ENCODE results near the gene YDJC. TPM values are rescaled to one million over a fixed set of nuclear protein-coding genes. Genes with fewer than 3 reads are reported as not detected.
"Not testable (repeated sequence)": the region's sequence is repeated elsewhere in the genome, so short reads cannot be mapped to it uniquely, and the experiment has no call there.

Gene YDJC
- total RNA-seq, 1 donor from 2014 or later = 19.0 TPM

DNA sequence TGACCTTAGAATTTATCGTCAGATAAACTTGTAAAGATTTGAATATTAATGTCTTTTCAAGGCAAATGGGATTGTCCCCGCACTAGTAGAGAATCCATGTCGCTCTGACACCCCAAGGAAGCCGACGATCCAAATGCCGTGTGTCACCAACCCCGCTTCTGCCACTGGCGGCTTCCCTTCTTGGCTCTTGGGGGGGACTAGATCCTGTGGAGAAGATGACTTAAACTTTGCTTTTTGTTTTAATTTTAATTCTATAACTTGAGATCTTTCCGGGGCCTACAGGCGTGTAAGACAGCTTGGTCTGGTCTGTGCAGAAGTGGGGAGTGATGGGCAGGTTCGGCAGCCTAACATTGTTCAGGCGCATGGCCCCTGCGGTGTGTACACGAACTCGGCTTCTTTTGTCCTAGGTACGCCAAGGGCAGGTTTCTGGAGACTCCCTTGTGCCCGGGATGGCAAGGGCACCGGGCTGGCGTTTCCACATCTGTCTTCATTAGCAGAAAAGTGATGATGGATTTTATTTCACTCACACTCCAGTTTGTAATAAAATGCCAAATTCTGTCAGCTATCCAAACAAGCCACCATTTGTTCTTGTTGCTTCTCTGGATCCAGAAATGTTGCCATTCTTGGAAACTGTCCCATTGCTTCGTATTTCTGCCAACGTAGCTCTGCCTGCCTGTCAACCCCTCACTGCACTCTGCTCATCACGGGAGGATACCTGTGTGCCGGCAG lies 6.7 kb downstream of the YDJC start:
- no peak for DNase-seq (ENCODE audit: low spot score, unreplicated experiment)
- Mint-ChIP-seq H3K4me3 (ENCODE audit: low read depth) (no peak overlapping the region), H3K9me3 (ENCODE audit: low read depth) (no peaks in the 10 kb centered on the region), H3K27me3 (no peaks in the 10 kb centered on the region), H3K4me1 (ENCODE audit: low read depth) (no peaks in the 10 kb centered on the region), H3K36me3 (ENCODE audit: insufficient read depth) (peaks cover 14% of the 10 kb centered on the region), H3K27ac (peak overlapping the region; percentile 84)
- TF ChIP-seq, protein P1, sequence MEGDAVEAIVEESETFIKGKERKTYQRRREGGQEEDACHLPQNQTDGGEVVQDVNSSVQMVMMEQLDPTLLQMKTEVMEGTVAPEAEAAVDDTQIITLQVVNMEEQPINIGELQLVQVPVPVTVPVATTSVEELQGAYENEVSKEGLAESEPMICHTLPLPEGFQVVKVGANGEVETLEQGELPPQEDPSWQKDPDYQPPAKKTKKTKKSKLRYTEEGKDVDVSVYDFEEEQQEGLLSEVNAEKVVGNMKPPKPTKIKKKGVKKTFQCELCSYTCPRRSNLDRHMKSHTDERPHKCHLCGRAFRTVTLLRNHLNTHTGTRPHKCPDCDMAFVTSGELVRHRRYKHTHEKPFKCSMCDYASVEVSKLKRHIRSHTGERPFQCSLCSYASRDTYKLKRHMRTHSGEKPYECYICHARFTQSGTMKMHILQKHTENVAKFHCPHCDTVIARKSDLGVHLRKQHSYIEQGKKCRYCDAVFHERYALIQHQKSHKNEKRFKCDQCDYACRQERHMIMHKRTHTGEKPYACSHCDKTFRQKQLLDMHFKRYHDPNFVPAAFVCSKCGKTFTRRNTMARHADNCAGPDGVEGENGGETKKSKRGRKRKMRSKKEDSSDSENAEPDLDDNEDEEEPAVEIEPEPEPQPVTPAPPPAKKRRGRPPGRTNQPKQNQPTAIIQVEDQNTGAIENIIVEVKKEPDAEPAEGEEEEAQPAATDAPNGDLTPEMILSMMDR (IDR thresholded peaks at IDR 0.05; ENCODE audit: unreplicated experiment) = no peak

DNA sequence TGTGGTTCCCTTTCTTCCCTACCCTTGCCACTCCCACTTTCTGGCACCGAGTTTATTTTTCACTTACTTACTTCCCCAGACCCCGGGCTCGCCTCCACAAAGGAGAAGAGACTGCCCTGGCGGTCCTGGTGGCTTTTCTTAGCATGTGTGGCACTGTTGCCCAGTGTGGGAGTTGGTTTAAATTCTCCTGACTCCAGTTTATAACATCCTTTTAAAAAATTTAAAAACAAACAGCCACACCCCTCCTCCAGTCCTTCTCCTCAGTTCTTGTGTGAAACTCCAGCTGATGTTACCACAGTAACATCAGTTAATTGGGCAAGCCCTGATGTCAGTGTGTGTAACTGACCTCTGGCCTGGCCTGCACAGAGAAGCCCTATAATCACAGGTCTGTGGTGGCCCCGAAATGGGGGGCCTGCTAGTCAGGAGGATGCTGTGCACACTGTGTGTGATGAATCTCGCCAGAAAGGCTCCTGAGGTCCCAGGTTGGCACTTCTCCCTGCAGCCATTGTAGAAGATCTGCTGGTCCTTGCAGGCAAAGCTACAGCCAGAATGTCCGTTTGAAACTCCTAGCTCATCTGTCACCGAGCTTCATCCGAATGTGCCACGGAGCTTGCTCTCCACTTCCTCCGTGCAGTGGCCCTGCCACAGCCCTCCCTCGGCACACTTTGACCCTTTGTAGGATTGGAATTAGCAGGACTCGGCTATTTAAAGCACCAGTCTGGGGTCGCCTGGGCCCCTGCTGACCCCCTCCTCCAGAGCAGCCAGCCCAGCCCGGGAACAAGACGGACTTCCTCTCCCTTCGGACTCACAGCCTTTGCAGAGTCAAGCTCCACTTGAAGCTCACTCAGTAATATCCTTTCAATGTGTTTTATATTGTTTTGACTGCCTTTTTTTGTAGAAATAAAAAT lies 7.6 kb downstream of the YDJC start:
- Mint-ChIP-seq H3K4me1 (ENCODE audit: low read depth) (no peaks in the 10 kb centered on the region), H3K36me3 (ENCODE audit: insufficient read depth) (peaks cover 9% of the 10 kb centered on the region), H3K9me3 (ENCODE audit: low read depth) (no peaks in the 10 kb centered on the region), H3K27me3 (no peaks in the 10 kb centered on the region), H3K4me3 (ENCODE audit: low read depth) (no peak overlapping the region), H3K27ac (peak overlapping the region; percentile 64)
- DNase-seq (ENCODE audit: low spot score, unreplicated experiment) = no peak
- TF ChIP-seq, protein P1 (IDR thresholded peaks at IDR 0.05; ENCODE audit: unreplicated experiment) = no peak

- Mint-ChIP-seq H3K9me3 (ENCODE audit: low read depth) (no peaks in the 10 kb centered on the region), H3K4me3 (ENCODE audit: low read depth) (no peak overlapping the region), H3K27ac (no peak overlapping the region), H3K27me3 (no peaks in the 10 kb centered on the region), H3K4me1 (ENCODE audit: low read depth) (peaks cover 2% of the 10 kb centered on the region), H3K36me3 (ENCODE audit: insufficient read depth) (peaks cover 9% of the 10 kb centered on the region)
- DNase-seq (ENCODE audit: low spot score, unreplicated experiment) = no peak
- TF ChIP-seq, protein P1 (IDR thresholded peaks at IDR 0.05; ENCODE audit: unreplicated experiment) = no peak
Measured at GRCh38 chr22:21621025-21621424, 8.8 kb downstream of the YDJC start.

DNA sequence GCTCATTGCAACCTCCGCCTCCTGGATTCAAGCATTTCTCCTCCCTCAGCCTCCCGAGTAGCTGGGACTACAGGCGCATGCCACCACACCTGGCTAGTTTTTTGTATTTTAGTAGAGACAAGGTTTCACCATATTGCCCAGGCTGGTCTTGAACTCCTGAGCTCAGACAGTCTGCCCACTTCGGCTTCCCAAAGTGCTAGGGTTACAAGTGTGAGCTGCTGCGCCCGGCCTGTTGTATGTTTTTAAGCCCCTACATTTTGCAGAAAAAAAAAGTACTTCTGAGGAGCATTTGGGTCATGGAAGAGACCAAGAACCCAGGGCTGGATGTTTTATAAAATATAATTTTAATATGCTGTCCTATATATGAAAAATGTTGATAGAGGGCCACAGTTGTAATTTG lies 12.5 kb downstream of the YDJC start:
- not testable (repeated sequence) for H3K27ac Mint-ChIP-seq; H3K4me3 Mint-ChIP-seq (ENCODE audit: low read depth); DNase-seq (ENCODE audit: low spot score, unreplicated experiment); H3K9me3 Mint-ChIP-seq (ENCODE audit: low read depth); H3K27me3 Mint-ChIP-seq; H3K4me1 Mint-ChIP-seq (ENCODE audit: low read depth)
- H3K36me3 Mint-ChIP-seq (ENCODE audit: insufficient read depth) = peaks cover 12% of the 10 kb centered on the region

- peaks cover 8% of the 10 kb centered on the region for H3K4me1 Mint-ChIP-seq (ENCODE audit: low read depth)
- no peaks in the 10 kb centered on the region for H3K9me3 Mint-ChIP-seq (ENCODE audit: low read depth)
- no peak overlapping the region for H3K4me3 Mint-ChIP-seq (ENCODE audit: low read depth)
- no peak for DNase-seq (ENCODE audit: low spot score, unreplicated experiment)
- peak overlapping the region; percentile 77 for H3K27ac Mint-ChIP-seq
- peaks cover 17% of the 10 kb centered on the region for H3K36me3 Mint-ChIP-seq (ENCODE audit: insufficient read depth)
- no peaks in the 10 kb centered on the region for H3K27me3 Mint-ChIP-seq
- TF ChIP-seq, protein P1 (IDR thresholded peaks at IDR 0.05; ENCODE audit: unreplicated experiment) = no peak
Measured at GRCh38 chr22:21615731-21616130, 14.1 kb downstream of the YDJC start.
